HepG2 (cell line): ENCODE measurements around the gene OTOP3. TPM values are rescaled to one million over a fixed set of nuclear protein-coding genes. Genes with fewer than 3 reads are reported as not detected.
A peak's percentile ranks its signal among the peaks of the same experiment; 100 is the strongest.

ENCODE experiments used
- ADNP ChIP-seq: sonication (generic); formaldehyde crosslinking; IDR thresholded peaks from 2 replicates; pipeline ENCODE4 v1.4.0; 2020; ENCODE audit warnings: missing genetic modification reagents
- CAMTA2 ChIP-seq: sonication (generic); formaldehyde crosslinking; IDR thresholded peaks from 2 replicates; pipeline ENCODE4 v1.4.0; 2020; ENCODE audit warnings: mild to moderate bottlenecking, missing genetic modification reagents, borderline replicate concordance
- ELF3 ChIP-seq: IDR thresholded peaks from 2 replicates; pipeline ENCODE4 v1.6.1; 2016; ENCODE audit warnings: missing genetic modification reagents, missing compliant biosample characterization
- HDAC2 ChIP-seq: sonication (generic); formaldehyde crosslinking; IDR thresholded peaks from 2 replicates; pipeline ENCODE4 v1.4.0; 2020; ENCODE audit warnings: missing genetic modification reagents
- NCOA2 ChIP-seq: sonication (generic); formaldehyde crosslinking; IDR thresholded peaks from 2 replicates; pipeline ENCODE4 v1.8.0; 2022; ENCODE audit warnings: inconsistent platforms
- NR0B2 ChIP-seq: sonication (generic); formaldehyde crosslinking; IDR thresholded peaks from 2 replicates; pipeline ENCODE4 v1.4.0; 2020; ENCODE audit warnings: mild to moderate bottlenecking, missing genetic modification reagents
- SNAI1 ChIP-seq: sonication (generic); formaldehyde crosslinking; IDR thresholded peaks from 2 replicates; pipeline ENCODE4 v1.5.0; 2020; ENCODE audit warnings: mild to moderate bottlenecking, missing genetic modification reagents, borderline replicate concordance
- TCF7L2 ChIP-seq: IDR thresholded peaks from 2 replicates; pipeline ENCODE4 v1.6.1; 2011; ENCODE audit warnings: mild to moderate bottlenecking, low read depth, low read length, moderate library complexity
- TOPORS ChIP-seq: sonication (generic); formaldehyde crosslinking; IDR thresholded peaks from 2 replicates; pipeline ENCODE4 v1.8.0; 2023; ENCODE audit warnings: mild to moderate bottlenecking, missing genetic modification reagents
- ZBTB37 ChIP-seq: sonication (generic); formaldehyde crosslinking; IDR thresholded peaks from 2 replicates; pipeline ENCODE4 v1.4.0; 2020; ENCODE audit warnings: mild to moderate bottlenecking, missing genetic modification reagents
- ZFP1 ChIP-seq: IDR thresholded peaks from 2 replicates; pipeline ENCODE4 v1.6.1; 2016
- ZFP90 ChIP-seq: sonication (generic); formaldehyde crosslinking; IDR thresholded peaks from 2 replicates; pipeline ENCODE4 v1.8.0; 2022; ENCODE audit warnings: missing genetic modification reagents, mild to moderate bottlenecking, inconsistent platforms, borderline replicate concordance
- ZMYM3 ChIP-seq: sonication (generic); formaldehyde crosslinking; IDR thresholded peaks from 2 replicates; pipeline ENCODE4 v1.5.1; 2020; ENCODE audit warnings: mild to moderate bottlenecking, missing genetic modification reagents
- ZNF30 ChIP-seq: sonication (generic); formaldehyde crosslinking; IDR thresholded peaks from 2 replicates; pipeline ENCODE4 v1.5.0; 2020; ENCODE audit warnings: mild to moderate bottlenecking, missing genetic modification reagents
- ZNF33B ChIP-seq: sonication (generic); formaldehyde crosslinking; IDR thresholded peaks from 2 replicates; pipeline ENCODE4 v1.5.1; 2020; ENCODE audit warnings: mild to moderate bottlenecking, missing genetic modification reagents
- ZNF34 ChIP-seq: sonication (generic); formaldehyde crosslinking; IDR thresholded peaks from 2 replicates; pipeline ENCODE4 v1.4.0; 2020; ENCODE audit warnings: mild to moderate bottlenecking, missing genetic modification reagents, borderline replicate concordance
- ZNF496 ChIP-seq: sonication (generic); formaldehyde crosslinking; IDR thresholded peaks from 2 replicates; pipeline ENCODE4 v1.8.1; 2023; ENCODE audit warnings: mild to moderate bottlenecking, moderate library complexity, missing genetic modification reagents; ENCODE audit not compliant: insufficient replicate concordance
- polyA plus RNA-seq, 8 experiments: library from polyadenylated mRNA; depleted of rRNA in 3 of 8; stranded (reverse) in 7 of 8; unstranded in 1 of 8; fragments of >200 nt; fragmentation: Illumina TruSeq in 4 of 8; extraction: Trizol in 4 of 8; gene quantifications; 2 replicates each; pipeline versions ENCODE4 v1.2.1 to v1.2.3, GENCODE V29; 2011 to 2016; ENCODE audit warnings: low read depth in 4 of 8, missing spikeins in 1 of 8, mixed read lengths in 1 of 8; ENCODE audit not compliant: insufficient read depth in 1 of 8
- total RNA-seq, 5 experiments: library from RNA; depleted of rRNA; stranded (reverse); fragments of >200 nt; fragmentation: Illumina TruSeq; extraction: Trizol; gene quantifications; 2 replicates each; pipeline ENCODE4 v1.2.3, GENCODE V29; 2016; ENCODE audit warnings: low read depth in 1 of 5
- TF ChIP-seq, protein P1 (sequence below): sonication (generic); formaldehyde crosslinking; IDR thresholded peaks from 2 replicates; pipeline ENCODE4 v1.8.1; 2023; ENCODE audit warnings: mild to moderate bottlenecking, moderate library complexity, missing genetic modification reagents
- TF ChIP-seq, protein P2 (sequence below): sonication (generic); formaldehyde crosslinking; IDR thresholded peaks from 2 replicates; pipeline ENCODE4 v1.5.0; 2020; ENCODE audit warnings: mild to moderate bottlenecking, low read depth, missing genetic modification reagents, borderline replicate concordance
- TF ChIP-seq, protein P3 (sequence below): sonication (generic); formaldehyde crosslinking; IDR thresholded peaks from 2 replicates; pipeline ENCODE4 v1.5.1; 2020; ENCODE audit warnings: mild to moderate bottlenecking, missing genetic modification reagents, moderate library complexity

Gene OTOP3
- total and polyA plus RNA-seq, 2 of the 13 experiments (the other 11 are each of a cell fraction or from before 2014, with no cell fraction given): not detected

DNA sequence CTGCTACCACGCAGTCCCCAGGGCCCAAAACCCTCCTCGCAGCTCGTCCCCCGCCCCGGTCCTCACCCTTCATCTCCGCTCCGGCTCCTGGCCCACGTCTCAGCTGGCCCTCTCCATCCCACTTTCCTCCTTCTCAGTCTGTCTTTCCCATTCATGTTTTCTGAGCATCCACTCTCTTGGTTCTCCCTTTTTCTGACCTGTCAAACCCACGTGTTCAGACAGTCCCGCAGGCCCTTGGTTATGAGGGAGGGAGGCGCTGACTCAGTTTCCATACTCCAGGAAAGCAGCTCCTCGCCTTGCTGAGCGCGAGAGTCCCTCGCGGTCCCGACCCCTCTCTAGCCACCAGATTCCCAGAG, 37.3 kb downstream of the OTOP3 start (continued):
- TF ChIP-seq ZBTB37 (CRISPR knock-in tag) (0 out of 2 replicates have a peak, but pooled peaks have one; percentile 22), ADNP (CRISPR knock-in tag) (no peak), HDAC2 (CRISPR knock-in tag) (no peak), NR0B2 (CRISPR knock-in tag) (peak; percentile 36; the same call in 1 of the 2 replicates), ZNF496 (CRISPR knock-in tag) (no peak), ZMYM3 (CRISPR knock-in tag) (0 out of 2 replicates have a peak, but pooled peaks have one; percentile 8), NCOA2 (CRISPR knock-in tag) (no peak), ZNF34 (CRISPR knock-in tag) (no peak), CAMTA2 (peak; percentile 27; the same call in 1 of the 2 replicates), ZFP90 (CRISPR knock-in tag) (no peak), ELF3 (CRISPR knock-in tag) (no peak), TCF7L2 (no peak), ZNF30 (no peak), TOPORS (0 out of 2 replicates have a peak, but pooled peaks have one; percentile 13), ZFP1 (CRISPR knock-in tag) (no peak), SNAI1 (CRISPR knock-in tag) (0 out of 2 replicates have a peak, but pooled peaks have one; percentile 54), ZNF33B (no peak)
- TF ChIP-seq, protein P1, sequence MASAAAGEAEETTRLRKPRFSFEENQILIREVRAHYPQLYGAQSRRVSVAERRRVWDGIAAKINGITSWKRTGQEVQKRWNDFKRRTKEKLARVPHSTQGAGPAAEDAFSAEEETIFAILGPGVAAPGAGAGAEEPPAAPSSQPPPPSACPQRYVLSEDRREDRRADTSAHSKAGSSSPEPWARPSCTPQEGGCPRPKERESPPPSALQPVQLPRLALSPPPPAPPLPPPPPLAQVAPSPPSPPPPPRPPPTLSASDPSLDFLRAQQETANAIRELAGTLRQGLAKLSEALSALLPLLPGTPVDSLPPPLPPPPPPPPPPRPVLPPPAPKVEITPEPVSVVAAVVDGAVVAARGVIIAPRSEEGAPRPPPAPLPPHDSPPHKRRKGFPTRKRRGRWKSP (CRISPR knock-in tag): no peak
- TF ChIP-seq, protein P2, sequence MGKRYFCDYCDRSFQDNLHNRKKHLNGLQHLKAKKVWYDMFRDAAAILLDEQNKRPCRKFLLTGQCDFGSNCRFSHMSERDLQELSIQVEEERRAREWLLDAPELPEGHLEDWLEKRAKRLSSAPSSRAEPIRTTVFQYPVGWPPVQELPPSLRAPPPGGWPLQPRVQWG: no peak
- TF ChIP-seq, protein P3, sequence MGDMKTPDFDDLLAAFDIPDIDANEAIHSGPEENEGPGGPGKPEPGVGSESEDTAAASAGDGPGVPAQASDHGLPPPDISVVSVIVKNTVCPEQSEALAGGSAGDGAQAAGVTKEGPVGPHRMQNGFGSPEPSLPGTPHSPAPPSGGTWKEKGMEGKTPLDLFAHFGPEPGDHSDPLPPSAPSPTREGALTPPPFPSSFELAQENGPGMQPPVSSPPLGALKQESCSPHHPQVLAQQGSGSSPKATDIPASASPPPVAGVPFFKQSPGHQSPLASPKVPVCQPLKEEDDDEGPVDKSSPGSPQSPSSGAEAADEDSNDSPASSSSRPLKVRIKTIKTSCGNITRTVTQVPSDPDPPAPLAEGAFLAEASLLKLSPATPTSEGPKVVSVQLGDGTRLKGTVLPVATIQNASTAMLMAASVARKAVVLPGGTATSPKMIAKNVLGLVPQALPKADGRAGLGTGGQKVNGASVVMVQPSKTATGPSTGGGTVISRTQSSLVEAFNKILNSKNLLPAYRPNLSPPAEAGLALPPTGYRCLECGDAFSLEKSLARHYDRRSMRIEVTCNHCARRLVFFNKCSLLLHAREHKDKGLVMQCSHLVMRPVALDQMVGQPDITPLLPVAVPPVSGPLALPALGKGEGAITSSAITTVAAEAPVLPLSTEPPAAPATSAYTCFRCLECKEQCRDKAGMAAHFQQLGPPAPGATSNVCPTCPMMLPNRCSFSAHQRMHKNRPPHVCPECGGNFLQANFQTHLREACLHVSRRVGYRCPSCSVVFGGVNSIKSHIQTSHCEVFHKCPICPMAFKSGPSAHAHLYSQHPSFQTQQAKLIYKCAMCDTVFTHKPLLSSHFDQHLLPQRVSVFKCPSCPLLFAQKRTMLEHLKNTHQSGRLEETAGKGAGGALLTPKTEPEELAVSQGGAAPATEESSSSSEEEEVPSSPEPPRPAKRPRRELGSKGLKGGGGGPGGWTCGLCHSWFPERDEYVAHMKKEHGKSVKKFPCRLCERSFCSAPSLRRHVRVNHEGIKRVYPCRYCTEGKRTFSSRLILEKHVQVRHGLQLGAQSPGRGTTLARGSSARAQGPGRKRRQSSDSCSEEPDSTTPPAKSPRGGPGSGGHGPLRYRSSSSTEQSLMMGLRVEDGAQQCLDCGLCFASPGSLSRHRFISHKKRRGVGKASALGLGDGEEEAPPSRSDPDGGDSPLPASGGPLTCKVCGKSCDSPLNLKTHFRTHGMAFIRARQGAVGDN (CRISPR knock-in tag): peak; percentile 65
